ENCODE data around the gene TRIM37.

GRCh38 chr17:59139939-59140338, 33.3 kb upstream of the TRIM37 start:
- TF ChIP-seq CTCF (optimal IDR thresholded peaks at IDR 0.05 in 1 of 3, IDR thresholded peaks at IDR 0.05 in 1 of 3, conservative IDR thresholded peaks at IDR 0.05 in 1 of 3; ENCODE audit: extremely low read depth in 1 of 3, insufficient read depth in 2 of 3, low read length in 3 of 3): no peak
- no peak for TF ChIP-seq EZH2 (IDR thresholded peaks at IDR 0.05; ENCODE audit: low read length)

Measured in keratinocyte (primary cell).